OCI-M2 (cell line): ENCODE measurements around the gene THRB.

ENCODE experiments used
- DNase-seq: peaks from one replicate; lab custom pipeline; 2025; ENCODE audit not compliant: unreplicated experiment; lab: John Stamatoyannopoulos, UW

The THRB gene

DNA sequence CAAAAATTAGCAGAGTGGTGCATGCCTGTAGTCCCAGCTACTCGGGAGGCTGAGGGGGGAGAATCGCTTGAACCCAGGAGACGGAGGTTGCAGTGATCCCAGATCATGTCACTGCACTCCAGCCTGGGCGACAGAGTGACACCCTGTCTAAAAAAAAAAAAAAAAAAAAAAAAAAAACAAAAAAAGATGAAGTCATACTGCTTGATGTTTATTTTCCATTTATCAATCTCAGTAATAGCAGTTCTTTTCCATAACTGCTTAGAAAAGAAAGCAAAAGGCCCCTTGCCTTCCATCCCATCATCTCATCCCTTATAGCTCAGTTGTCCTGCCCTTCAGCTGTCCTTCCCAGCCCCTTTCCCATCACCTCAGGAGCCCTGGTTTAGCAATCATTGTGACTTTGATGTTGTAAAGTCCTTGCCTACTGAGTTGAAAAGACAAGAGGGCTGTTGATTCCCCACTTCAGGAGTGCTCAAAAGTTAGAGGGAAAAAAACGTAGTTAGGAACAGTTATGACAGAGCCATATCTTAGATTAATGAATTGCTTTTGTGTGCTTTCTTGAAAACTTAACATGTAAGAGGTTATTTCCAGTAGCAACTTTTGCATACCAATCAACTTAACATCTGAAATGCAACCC, 18.0 kb upstream of the THRB start:
- DNase-seq, result no peak

- no peak for DNase-seq
Observed at GRCh38 chr3:24510030-24510648, 15.5 kb upstream of the THRB start.

DNA sequence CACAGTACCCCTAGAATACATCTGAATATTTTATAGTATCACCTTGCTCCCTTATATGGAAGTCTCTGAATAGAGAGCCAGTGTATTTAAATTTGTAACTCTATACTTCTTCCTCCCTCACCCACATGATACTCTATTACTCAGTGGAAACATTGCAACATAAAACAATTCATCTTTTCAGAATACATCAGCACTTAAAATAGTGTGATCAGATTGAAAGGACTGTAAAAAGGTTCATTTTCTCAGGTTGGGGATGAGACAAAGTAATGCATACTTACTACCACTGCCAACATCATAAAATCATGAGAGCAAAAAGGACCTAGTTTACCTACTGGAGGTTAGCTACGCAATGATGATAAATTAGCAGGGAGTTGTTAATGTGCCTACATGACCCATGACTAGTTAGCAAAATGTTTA, 13.8 kb upstream of the THRB start:
- DNase-seq, result no peak

- DNase-seq, result no peak
Observed at GRCh38 chr3:24507776-24508422, 13.2 kb upstream of the THRB start.

DNA sequence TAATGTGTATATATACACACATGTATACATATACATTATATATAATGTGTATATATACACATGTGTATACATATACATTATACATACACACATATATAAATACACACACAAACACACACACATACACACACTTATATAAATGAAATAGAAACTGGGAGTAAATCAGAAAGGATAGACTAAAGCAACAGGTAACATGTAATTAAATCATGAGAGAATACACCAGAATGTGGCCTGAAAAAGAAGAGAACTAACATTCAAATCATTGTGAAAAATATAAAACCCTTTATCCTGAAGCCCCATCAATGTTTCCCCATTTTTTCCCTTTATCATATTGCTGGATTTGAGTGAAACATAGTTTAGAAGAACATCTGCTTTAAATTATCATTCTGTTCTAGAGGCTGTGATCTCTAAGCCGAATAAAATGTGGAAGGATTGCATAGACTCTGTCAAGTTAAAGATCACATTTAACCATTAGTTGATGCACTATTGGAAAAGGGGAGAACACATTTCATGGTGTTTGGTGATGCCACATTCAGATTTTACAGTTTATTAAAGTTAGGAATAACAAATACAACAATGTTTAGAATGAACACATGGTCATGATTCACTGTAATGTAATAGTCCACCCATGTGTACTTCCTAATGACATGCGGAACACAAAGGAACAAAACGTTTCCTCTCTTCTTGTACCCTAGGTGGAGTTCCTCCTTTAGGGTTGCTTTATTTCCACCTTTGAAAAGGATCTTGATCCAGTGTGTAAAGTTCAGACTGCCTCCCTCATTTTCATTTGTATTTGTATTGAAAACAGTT, 12.5 kb upstream of the THRB start:
- DNase-seq, result no peak

DNA sequence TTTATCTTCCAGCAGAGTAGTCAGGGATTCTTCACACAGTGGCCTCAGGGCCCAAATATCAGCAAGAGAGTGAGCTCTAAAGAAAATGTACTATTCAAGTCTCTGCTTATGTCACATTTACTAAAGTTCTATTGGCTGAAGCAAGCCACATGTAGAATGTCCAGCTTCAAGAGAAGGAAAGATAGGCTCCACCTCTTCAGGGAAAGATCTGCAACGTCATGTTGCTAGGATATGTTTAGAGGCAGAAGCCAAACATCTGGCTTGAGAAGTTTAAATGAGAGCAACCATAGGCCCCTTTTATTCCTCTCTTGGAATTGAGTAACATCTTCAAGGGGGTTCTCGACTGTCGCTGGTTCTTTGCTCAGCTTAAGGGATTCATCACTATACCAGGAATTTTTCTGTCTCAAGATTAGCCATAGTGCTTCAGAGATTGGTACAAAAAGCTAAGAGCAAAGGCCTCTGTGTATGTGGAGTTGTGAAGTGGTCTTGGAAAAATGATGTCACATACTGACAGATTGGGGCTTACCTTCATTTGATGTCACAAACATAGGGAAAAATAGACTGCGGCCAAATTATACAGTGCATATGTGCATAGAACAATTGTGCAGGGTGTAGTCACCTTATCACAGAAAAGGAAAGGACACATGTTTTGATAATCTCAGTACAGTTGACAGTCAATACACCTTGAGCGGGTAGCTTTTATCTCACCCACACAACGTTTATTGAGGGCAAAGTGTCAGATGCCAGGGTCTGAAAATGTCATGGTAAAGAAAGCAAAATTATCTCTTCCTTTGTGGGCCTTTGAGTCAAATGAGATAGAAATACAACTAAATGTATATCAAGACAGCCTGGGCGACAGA, 11.3 kb upstream of the THRB start:
- no peak for DNase-seq

- no peak for DNase-seq
Observed at GRCh38 chr3:24504772-24505171, 10.1 kb upstream of the THRB start.

DNA sequence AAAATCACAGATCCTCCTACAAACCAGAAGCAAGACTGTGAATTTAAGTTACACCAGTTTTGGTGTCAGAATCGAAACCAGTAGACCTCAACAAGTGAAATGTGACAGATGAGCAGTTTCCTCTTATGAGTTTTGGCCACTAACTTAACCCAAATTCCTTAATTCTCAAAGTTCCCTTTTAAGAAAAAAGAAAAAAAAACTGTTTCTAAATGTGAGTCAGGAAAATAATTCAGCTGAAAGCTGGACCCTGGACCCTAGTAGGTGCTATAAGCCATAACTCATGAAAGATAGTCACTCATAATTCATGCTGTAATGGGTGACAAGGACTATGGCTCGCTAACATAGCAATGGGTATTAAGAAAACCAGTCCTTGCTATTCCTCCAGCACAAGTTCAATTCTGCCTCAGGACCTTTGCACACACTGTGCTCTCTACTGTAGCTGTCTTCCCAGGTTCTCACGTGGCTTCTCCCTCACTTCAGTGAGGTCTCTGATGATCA, 9.0 kb upstream of the THRB start:
- DNase-seq, result no peak

DNA sequence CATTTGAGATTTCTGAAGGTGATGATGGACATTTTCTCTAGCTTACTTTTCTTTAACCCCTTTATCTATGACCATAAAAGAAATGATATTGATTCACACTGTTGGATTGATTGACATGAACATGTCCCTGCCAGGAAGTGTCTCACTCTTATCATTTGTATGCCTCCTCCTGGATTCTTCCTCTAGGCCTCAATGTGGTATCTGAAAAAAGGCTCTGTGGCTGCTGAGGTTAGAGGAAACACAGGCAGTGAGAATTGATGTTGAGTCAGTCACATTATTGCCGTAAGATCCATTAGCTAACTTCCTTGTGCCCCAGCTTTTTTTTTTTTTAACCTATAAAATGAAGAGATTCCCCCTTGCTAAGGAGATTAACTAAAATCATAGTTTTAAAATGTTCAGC, 8.0 kb upstream of the THRB start:
- DNase-seq, result no peak

DNA sequence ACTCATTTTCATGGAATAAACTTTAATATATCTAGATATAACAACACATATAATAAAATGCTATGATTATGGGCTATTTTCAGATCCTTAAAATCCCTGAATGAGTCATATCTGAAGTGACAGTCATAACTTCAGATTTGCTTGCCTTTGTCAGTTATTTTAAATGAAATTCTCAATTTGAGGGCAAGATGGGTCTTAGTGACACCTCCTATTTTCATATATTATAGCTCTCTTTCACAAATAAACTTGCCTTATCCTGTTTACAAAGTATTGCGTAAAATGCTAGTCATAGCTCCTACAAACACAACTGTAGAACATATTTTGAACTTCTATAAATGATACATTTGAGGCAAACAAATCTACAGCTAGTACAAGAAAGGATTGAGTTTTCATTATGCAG, 6.2 kb upstream of the THRB start:
- DNase-seq, result no peak

DNA sequence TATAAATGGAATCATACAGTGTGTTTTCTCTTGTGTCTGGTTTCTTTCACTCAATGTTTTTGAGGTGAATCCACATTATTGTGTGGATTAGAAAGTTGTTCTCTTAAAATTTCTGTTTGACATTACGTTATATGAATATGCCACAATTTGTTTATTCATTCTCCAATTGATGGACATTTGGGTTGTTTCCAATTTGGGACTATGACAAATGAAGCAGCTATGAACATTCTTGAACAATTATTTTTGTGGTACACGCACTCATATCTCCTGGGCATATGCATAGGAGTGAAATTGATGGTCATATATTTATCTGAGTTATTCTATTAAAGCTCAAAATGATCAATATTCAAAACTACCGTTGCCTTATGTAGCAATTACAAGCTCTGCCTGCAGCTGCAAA, 5.3 kb upstream of the THRB start:
- DNase-seq, result no peak

DNA sequence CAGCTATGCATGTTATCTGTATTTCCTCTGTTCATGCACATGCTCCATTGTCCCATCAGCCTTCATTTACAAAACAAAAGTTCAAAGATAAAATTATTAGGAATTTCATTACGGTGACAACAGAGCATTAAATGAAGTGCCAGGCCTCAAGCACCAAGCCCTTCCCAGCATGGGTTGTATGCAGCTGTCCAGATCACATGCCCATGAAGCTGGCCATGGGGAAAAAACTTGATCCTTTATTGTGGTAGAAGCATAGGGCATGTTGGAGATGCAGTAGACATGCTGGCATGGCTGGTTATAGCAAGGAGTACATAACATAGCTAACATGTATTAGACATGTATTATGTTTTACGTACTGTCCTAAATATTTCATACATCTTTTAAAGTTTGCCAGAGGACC, 4.1 kb upstream of the THRB start:
- DNase-seq, result no peak

- DNase-seq, result no peak
Observed at GRCh38 chr3:24498391-24498790, 3.7 kb upstream of the THRB start.

DNA sequence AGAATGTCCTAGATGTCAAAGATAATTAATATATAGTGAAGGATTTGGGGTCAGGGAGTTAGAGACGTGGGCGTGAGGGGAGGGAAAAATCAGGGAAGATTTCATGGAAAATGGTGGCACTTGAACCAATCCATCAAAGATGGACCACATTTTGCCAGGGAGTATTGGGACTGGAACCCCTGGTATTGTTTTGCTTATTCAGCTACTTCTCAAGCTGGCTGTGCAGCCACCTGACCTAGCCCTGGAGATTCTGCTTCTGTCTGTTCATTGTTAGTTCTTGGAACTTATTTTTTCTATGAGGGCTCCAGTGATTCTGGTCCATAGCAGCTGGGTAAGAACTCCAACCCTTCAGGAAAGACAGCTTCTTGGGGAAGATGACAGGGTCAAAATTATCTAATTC, 3.3 kb upstream of the THRB start:
- DNase-seq, result no peak

- DNase-seq, result no peak
Observed at GRCh38 chr3:24496529-24497482, 2.2 kb upstream of the THRB start.

GRCh38 chr3:24495326-24495994, 810 bp upstream of the THRB start:
- no peak for DNase-seq

DNA sequence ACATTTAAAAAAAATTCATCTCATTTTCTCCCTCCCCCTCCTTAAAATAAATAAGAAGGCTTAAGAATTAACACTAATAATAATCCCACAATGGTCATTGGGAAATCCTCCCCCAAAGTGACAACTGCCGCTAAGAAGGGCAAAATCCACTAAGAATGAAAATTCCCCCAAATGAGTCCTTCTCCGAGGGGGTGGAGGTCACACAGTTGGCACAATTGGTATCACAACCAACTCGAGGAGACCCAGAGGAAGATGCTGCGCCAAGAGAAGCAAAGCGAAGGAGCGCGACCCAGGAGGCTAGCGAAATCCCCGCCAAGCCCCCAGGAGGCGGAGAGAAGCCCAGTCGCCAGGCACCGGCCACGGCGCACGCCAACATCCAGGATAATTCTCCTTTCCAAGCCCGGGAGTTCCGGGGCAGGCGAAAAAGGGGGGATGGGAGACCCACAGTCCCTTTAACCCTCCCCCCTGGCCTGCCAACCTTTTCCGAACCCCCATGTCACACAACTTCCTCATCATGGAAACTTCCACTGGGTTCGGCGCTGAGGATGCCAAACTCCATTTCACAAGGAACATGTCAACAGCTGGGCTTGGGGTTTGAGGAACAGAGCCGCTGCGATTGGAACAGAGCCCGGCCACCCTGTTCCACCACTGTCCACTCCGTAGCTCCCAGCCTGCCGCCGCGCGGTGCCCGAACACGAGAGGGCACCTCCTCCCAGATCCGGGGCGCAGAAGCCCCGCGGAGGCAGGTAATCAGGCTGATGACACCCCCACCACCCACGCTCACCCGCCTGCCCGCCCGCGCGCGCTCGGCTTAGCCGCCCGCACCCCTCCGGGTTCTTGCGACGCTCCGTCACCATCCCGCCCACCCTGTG, 668 bp downstream of the THRB start:
- DNase-seq, result no peak

DNA sequence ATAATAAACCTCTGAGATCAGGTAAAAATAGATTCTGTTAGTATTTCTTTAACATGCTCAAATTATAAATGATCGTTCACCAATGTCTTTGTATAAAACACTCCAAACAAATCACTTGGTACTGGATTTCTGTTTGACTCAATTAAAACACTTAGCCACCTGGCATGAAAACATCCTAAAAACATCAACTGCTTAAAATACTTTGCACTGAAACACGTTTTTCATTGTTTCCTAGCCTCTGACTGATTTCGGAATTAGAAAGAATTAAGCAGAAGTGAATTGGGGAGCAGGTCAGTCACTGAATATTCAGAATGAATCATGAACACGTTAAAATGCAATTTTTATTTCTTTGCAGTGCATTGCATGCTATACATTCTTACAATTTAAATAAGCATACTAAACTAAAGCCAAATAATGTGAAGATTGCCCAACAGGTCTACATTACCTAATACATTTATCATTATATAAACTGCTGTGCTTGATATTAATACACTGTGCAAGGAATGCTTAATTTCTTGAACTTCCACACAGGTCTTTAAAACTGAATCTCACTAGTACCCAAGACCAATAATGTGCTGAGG, 1.6 kb downstream of the THRB start:
- no peak for DNase-seq
